ENCODE measurements around the gene MEG3.

DNA sequence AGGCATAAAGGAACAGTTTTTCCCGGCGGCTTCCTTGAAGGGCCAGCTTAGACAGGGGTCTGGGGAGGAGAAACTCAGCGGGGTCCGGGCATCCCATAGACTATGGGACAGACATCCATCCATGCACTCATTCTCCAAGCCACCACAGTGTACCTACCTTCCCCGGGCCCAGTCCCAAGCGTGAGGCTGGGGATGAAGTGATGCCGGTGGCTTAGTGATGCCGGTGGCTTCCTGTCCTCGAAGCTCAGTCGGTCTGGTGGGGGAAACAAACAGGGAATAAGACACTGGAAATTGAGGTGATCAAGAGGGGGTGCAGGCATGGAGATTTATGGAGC is 77.2 kb downstream of the MEG3 start:
- TF ChIP-seq, protein P1, sequence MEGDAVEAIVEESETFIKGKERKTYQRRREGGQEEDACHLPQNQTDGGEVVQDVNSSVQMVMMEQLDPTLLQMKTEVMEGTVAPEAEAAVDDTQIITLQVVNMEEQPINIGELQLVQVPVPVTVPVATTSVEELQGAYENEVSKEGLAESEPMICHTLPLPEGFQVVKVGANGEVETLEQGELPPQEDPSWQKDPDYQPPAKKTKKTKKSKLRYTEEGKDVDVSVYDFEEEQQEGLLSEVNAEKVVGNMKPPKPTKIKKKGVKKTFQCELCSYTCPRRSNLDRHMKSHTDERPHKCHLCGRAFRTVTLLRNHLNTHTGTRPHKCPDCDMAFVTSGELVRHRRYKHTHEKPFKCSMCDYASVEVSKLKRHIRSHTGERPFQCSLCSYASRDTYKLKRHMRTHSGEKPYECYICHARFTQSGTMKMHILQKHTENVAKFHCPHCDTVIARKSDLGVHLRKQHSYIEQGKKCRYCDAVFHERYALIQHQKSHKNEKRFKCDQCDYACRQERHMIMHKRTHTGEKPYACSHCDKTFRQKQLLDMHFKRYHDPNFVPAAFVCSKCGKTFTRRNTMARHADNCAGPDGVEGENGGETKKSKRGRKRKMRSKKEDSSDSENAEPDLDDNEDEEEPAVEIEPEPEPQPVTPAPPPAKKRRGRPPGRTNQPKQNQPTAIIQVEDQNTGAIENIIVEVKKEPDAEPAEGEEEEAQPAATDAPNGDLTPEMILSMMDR (IDR thresholded peaks at IDR 0.05), result no peak
- TF ChIP-seq POLR2A (IDR thresholded peaks at IDR 0.05), result no peak

Measured in esophagus squamous epithelium (tissue), 4 donors.